Right atrium auricular region (tissue), 2 donors: ENCODE data around the gene UBA5. TPM values are rescaled to one million over a fixed set of nuclear protein-coding genes. Genes with fewer than 3 reads are reported as not detected.
A peak's percentile ranks its signal among the peaks of the same experiment; 100 is the strongest.

ENCODE experiments used
- DNase-seq: peaks from one replicate; pipeline ENCODE4 v3.0.0-alpha.2; 2019; ENCODE audit warnings: low spot score
- H3K27ac ChIP-seq, 2 donors: fragments of 200-600 bp; sonication (generic); 1 replicate in 1 of 2; 2 replicates in 1 of 2; pipeline ENCODE4 v1.5.1; 2016 to 2019
- H3K27me3 ChIP-seq, 2 donors: fragments of 200-600 bp; sonication (generic); one replicate each; pipeline versions ENCODE4 v1.5.1 to v1.6.0; 2017 to 2019
- H3K36me3 ChIP-seq: fragments of 200-600 bp; sonication (generic); one replicate; pipeline ENCODE4 v1.5.1; 2016
- H3K4me1 ChIP-seq, 2 donors: fragments of 200-600 bp; sonication (generic); one replicate each; pipeline versions ENCODE4 v1.5.1 to v1.6.0; 2017 to 2019
- H3K4me3 ChIP-seq, 2 donors: fragments of 200-600 bp; sonication (generic); 1 replicate in 1 of 2; 2 replicates in 1 of 2; pipeline ENCODE4 v1.5.1; 2017 to 2019; ENCODE audit warnings: mild to moderate bottlenecking in 1 of 2, moderate library complexity in 1 of 2
- H3K9me3 ChIP-seq, 2 donors: fragments of 200-600 bp; sonication (generic); one replicate each; pipeline ENCODE4 v1.5.1; 2019
- CTCF ChIP-seq, 2 donors: fragments of 200-600 bp; sonication (generic); IDR thresholded peaks; one replicate each; pipeline ENCODE4 v1.5.1; 2019; ENCODE audit warnings: antibody characterized with exemption in 2 of 2
- total RNA-seq, 2 donors: library from RNA; depleted of rRNA; stranded (reverse); fragments of >200 nt; gene quantifications; one replicate each; pipeline ENCODE4 v1.1.0, GENCODE V29; 2016

The UBA5 gene
- total RNA-seq, 2 donors from 2014 or later, result 23.3 to 27.1 TPM

- peak in 1 of 2 donors; percentile 33 for TF ChIP-seq CTCF (IDR thresholded peaks at IDR 0.05)
- H3K36me3 ChIP-seq, result peaks cover 2% of the 10 kb centered on the region
- peak overlapping the region; percentile 85 to 89 for H3K4me3 ChIP-seq
- peaks cover 0 to 30% of the 10 kb centered on the region in 2 donors for H3K4me1 ChIP-seq
- DNase-seq, result peak; percentile 84
- H3K27ac ChIP-seq, result peak overlapping the region; percentile 94 to 99
- H3K9me3 ChIP-seq, result no peaks in the 10 kb centered on the region
- H3K27me3 ChIP-seq, result no peaks in the 10 kb centered on the region
These were observed 61.5 kb downstream of the UBA5 start for GRCh38 chr3:132721479-132722164.

GRCh38 chr3:132722165-132723023, 62.3 kb downstream of the UBA5 start, which contains the start of gene NPHP3:
TSS of gene NPHP3 (minus strand) at chr3:132722409. CDS start at chr3:132722355, 54 bp downstream.
- peak; percentile 97 for DNase-seq
- Histone ChIP-seq H3K9me3 (no peaks in the 10 kb centered on the region), H3K27me3 (no peaks in the 10 kb centered on the region), H3K4me3 (peak within 1 kb of the TSS; percentile 85 to 89), H3K4me1 (peaks cover 0 to 30% of the 10 kb centered on the region in 2 donors), H3K27ac (peak within 1 kb of the TSS; percentile 94 to 99), H3K36me3 (no peaks in the 10 kb centered on the region)
- TF ChIP-seq CTCF (IDR thresholded peaks at IDR 0.05), result peak in 1 of 2 donors; percentile 4

GRCh38 chr3:132723024-132723950, 63.2 kb downstream of the UBA5 start:
- Histone ChIP-seq H3K4me3 (peak overlapping the region; percentile 61 to 69), H3K4me1 (peaks cover 0 to 30% of the 10 kb centered on the region in 2 donors), H3K27me3 (no peaks in the 10 kb centered on the region), H3K9me3 (no peaks in the 10 kb centered on the region), H3K36me3 (no peaks in the 10 kb centered on the region), H3K27ac (peak overlapping the region; percentile 79 to 86)
- DNase-seq, result no peak
- no peak for TF ChIP-seq CTCF (IDR thresholded peaks at IDR 0.05)

- no peaks in the 10 kb centered on the region for H3K9me3 ChIP-seq
- H3K4me3 ChIP-seq, result no peak overlapping the region
- no peaks in the 10 kb centered on the region for H3K27me3 ChIP-seq
- TF ChIP-seq CTCF (IDR thresholded peaks at IDR 0.05), result peak; percentile 77 to 89
- no peak overlapping the region for H3K27ac ChIP-seq
- no peak for DNase-seq
- peaks cover 0 to 15% of the 10 kb centered on the region in 2 donors for H3K4me1 ChIP-seq
- no peaks in the 10 kb centered on the region for H3K36me3 ChIP-seq
These were observed 66.3 kb downstream of the UBA5 start for GRCh38 chr3:132726341-132726823.

Other genes starting within 250 kb of the UBA5 start
- gene DNAJC13, start 242.8 kb upstream of the UBA5 start, total RNA-seq, result 10 to 100 TPM; 17.6 to 22.9 TPM
- gene ACKR4, start 63.1 kb upstream of the UBA5 start, total RNA-seq, result 1 to 10 TPM; 3.9 to 7.9 TPM
- gene ACAD11, start 520 bp upstream of the UBA5 start, total RNA-seq, result 10 to 100 TPM; 18.0 to 26.0 TPM
- 10 to 100 TPM; 12.2 to 15.3 TPM for gene NPHP3, start 62.1 kb downstream of the UBA5 start, total RNA-seq